HG03520 (cell line): ENCODE data around the gene RAB27A.
"Not testable (repeated sequence)": the region's sequence is repeated elsewhere in the genome, so short reads cannot be mapped to it uniquely, and the experiment has no call there.

Experiments
- ATAC-seq: cut with Tn5 transposase; IDR thresholded peaks from one replicate; pipeline ENCODE4 v1.9.1; 2021; ENCODE audit warnings: mild to moderate bottlenecking, moderate library complexity; ENCODE audit not compliant: unreplicated experiment

Gene RAB27A

DNA sequence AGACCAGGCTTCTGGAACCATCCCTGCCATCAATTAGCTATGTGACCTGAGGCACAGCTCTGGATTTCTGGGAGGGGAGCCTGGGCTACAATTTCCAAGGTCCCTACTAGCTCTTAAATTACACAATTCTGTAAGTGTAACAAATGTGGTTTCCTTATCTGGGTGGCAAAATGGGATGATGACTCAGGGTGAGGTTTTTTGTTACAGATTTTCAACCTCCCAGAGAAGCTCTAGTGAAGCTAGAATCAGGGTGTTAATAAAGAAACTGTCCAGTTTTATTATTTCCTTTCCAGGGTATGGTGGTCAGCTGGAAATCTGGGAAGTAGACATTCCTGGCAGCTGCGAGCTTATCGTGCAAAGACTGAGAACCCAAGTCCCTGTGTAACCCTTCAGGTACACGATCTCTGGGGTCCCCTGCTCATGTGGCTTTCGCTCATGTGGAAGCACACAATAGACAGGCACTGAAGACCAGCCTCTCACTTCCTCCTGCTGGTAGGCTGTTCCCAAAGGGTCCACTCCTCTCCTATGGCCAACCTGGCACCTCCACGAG is 7.3 kb downstream of the RAB27A start:
- ATAC-seq: no peak

DNA sequence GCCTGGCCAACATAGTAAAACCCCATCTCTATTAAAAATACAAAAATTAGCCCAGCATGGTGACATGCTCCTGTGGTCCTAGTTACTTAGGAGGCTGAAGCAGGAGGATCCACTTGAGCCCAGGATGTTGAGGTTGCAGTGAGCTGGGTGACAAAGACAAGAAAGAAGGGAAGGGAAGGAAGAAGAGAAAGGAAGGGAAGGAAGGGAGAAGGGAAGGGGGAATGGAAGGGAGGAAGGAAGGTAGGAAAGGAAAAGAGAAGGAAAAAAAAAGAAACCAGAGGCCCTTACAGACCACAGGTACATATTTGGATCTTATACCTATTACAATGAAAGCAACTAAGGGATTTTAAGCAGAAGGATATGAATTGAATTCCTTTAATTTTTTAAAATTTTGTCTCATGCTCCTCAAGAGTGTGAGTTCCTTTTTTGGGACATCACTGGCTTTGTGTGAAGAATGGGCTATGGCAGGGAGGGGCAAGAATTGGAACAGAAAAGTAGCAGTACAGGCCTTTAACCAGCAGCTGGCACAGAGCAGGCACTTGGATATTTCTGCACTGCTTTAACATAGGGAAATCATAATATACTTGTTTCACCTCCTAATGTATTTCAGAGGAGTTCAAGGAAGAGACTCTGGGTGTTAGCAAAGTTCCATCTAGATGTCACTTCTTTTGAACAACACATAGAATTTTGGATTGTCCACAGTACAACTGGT is 7.9 kb downstream of the RAB27A start:
- no peak for ATAC-seq

DNA sequence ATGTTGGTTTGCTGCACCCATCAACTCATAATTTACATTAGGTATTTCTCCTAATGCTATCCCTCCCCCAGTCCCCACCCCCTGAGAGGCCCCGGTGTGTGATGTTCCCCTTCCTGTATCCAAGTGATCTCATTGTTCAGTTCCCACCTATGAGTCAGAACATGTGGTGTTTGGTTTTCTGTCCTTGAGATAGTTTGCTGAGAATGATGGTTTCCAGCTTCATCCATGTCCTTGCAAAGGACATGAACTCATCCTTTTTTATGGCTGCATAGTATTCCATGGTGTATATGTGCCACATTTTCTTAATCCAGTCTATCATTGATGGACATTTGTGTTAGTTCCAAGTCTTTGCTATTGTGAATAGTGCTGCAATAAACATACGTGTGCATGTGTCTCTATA is 9.0 kb downstream of the RAB27A start:
- not testable (repeated sequence) for ATAC-seq

DNA sequence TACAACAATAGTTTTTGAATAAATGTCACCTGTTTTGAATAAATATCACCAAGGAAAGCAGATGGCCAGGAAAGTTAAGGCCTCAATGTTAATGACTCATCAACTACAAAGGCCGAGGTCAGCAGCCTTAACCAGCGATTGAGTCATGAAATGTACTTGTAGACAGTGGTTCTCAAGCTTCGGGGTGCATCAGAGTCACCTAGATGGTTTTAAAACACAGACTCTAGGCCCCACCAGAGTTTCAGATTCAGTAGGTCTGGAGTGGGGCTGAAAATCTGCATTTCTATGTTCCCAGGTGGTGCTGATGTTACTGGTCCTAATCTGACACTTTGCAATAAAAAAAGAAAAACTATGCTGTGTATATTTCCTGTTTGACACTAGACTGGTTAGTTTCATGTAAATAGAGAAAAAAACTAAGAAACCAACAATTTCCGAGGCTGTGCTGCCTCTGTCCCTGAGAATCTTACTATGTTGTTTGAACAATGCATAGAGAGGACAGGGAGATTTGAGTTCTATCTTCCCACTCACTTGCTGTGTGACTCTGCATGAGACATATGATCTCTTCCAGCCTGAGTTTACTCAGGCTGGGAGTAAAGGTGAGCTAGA is 9.8 kb downstream of the RAB27A start:
- peak; percentile 82 for ATAC-seq

DNA sequence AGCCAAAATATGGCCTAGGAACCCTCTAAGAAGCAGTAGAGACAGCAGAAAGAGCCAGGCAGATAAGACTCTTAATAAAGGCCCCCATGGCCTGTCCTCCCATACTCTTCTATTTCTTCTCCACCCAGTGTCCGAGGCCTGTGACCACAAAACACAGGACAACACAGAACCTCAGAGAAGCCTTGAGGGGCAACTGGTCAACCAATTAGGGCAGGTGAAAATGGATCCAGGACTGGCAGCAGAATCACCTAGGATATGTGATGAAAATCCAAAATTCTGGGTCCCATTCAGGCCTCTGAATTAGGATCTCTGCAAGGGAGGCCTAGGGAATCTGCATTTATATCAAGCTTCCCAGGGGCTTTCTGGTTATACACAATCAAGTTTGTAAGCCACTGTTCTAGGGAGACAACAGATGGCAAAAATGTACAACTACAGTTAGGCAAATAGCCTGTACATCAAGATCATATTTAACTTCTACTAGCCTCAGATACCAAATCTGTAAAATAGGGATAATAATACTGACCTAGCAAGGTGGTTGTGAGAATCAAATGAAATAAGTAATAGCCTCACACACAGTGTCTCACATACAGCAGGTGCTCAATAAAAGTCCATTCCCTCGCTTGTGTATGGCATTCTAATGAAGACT is 10.4 kb downstream of the RAB27A start:
- ATAC-seq: no peak

DNA sequence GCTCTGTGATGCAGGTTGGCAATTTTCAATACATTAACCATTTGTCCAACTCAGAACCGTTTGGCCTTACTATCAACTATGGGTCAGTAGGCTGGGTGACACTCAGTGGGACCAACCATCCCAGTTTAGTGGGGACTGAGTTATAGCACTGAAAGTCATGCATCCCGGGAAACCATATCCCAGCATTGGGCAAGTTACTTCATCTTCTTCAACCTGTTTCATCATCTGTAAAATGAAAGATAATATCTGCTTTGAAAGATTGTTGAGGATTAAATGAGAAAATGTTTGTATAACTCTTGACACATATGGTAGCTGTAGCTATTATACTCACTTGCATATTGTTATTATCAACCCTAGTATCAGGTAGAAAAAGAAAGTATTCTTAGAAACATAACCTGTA is 11.9 kb downstream of the RAB27A start:
- no peak for ATAC-seq

DNA sequence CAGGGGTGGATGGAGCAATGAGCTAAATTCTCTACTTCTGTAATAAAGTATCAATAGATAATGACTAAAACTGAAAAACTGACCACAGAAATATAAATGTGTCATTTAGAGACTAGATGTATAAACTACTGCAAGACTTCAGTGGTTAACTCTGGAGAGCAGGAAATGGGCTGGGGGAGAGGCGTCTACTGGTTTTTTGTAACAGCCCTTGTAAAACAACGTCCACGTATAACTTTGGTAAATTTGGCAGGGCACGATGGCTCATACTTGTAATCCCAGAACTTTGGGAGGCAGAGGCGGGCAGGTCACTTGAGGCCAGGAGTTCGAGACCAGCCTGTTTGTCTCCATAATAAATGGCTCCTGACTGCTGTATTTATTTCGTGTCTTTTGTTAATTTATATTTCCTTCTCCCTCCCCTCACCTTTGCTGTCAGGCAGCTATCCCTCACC is 12.5 kb downstream of the RAB27A start:
- peak; percentile 57 for ATAC-seq

DNA sequence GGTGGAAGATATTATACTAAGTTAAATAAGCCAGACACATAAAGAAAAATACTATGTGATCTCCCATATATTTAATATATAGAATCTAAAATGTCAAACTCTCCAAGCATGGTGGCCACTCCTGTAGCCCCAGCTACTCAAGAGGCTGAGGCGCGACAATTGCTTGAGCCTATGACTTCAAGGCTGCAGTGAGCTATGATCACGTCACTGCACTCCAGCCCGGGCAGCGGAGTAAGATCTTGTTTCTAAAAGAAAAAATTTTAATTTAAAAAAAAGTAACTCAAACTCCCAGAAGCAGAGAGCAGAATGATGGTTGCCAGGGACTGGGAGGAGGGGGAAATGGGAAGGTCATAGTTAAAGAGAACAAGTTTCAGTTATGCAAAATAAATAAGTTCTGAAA is 13.3 kb downstream of the RAB27A start:
- no peak for ATAC-seq

DNA sequence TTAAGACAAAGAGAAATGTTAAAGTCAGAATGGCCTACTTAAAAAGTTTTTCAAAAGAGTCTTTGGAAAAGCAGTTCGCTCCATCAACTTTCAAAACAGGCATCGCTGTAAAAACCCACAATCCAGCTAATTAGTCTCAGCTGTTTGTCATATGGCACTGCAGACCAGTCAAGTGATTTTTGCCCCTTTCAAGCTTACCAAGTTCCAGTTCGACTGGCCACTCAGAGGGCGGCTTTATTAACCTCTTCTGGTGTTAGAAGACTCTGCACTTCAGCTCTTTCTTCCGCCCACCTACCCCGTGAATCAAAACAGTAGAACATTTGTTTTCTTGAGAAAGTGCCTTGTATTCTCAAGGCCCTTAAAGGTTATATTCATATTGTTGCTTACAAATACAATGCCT is 19.3 kb downstream of the RAB27A start:
- ATAC-seq: no peak

DNA sequence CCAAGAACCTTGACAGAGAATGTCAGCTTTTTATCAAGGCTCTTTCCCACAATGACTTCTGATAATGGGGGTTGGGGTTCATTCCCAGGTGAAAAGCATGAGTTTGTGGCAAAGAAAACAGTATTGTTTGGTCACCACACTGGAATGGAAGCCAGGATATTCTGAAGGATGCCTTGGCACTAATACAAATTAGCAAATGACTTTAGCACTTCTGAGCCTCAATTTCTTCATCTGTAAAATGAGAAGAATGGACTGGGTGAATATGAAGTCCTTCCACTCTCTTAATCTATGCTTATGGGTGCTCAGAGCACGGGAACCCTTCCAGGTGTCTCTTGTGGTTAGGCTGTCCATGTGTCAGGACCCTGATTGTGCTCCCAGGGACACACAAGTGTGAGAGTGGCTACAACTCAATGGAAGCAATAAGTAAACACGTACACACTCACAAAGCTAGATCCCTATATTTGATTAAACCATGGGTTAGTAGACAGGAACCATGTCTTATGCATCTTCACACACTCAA is 21.4 kb downstream of the RAB27A start:
- ATAC-seq: no peak

DNA sequence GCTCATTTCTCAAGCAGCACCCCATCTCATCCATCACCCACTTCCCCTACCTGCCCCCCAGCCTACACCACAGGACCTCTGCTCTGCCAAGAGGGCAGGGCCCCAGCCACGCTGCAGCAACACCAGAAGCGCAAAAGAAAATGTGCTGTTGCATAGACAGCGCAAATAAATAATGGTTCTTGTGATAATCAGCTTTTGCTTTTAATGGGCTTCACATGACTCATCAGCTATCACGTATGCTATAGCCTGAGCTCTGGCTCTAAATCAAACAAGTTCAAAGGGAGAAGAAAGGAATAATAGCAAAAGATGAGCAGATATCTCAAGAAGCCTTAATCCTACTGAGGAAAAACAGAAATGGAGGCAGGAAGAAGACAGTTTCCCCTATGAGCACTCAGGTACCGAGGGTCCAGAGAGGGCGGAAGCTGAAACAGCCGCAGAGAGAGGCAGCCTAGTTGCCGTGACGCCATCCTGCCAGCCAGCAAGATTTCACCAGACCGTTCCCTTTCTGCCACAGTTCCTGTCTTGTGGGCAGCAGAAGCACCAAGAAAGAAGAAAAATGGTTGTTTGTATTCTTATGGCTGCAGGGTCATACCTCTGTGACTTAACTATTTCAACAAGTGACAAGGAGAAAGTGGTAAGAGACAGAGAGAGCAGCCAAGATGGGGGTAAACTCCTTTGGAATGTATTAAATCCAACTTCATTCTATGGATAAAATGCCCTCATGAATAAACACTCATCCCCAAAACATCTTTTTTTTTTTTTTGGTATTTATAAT is 22.0 kb downstream of the RAB27A start:
- ATAC-seq: peak; percentile 87

DNA sequence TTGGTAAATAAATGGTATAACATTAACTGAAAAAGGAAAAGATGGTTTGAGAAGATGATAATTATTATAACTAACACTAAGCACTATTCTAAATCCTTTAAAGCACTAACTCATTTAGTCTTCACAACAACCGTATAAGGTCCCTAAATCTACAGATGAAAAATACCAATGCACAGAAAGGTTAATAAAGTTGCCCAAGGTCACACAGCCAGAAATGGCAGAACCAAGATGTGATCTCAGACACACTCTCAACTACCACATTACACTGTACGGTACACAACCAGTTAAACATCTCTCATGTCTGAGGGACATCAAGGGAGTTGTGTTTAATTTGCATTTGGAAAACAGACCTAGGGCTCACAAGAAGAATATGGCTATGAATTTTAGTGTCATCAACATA is 23.1 kb downstream of the RAB27A start:
- ATAC-seq: no peak

DNA sequence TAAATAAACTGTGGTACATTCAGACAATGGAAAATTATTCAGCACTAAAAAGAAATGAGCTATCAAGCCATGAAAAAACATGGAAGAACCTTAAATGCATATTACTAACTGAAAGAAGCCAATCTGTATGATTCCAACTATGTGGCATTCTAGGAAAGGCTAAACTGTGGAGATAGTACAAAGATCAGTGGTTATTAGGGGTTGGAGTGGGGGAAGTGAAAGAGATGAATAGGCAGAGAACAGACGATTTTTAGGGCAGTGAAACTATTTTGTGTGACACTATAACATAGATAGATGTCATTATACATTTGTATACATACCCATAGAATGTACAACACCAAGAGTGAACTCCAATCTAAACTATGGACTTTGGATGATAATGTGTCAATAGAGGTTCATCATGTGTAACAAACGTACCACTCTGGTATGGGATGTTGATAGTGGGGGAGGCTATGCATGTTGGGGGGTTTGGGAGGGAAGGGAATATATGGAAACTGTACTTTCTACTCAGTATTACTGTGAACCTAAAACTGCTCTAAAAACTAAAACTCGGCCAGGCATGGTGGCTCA is 29.0 kb downstream of the RAB27A start:
- no peak for ATAC-seq

DNA sequence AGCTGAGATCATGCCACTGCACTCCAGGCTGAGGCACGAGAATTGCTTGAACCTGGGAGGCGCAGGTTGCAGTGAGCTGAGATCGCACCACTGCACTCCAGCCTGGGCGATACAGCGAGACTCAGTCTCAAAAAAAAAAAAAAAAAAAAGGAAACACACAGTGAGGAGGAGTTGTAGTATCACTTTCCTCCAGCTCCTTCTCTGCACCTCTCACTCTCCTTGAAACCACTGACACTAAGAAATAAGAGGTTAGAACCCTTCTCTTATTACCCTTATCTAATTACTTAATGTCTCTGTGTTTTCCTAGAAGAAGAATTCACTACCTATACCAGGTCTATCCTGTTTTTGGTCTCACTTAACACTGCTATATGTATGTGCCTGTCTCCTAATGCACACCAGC is 31.7 kb downstream of the RAB27A start:
- no peak for ATAC-seq

DNA sequence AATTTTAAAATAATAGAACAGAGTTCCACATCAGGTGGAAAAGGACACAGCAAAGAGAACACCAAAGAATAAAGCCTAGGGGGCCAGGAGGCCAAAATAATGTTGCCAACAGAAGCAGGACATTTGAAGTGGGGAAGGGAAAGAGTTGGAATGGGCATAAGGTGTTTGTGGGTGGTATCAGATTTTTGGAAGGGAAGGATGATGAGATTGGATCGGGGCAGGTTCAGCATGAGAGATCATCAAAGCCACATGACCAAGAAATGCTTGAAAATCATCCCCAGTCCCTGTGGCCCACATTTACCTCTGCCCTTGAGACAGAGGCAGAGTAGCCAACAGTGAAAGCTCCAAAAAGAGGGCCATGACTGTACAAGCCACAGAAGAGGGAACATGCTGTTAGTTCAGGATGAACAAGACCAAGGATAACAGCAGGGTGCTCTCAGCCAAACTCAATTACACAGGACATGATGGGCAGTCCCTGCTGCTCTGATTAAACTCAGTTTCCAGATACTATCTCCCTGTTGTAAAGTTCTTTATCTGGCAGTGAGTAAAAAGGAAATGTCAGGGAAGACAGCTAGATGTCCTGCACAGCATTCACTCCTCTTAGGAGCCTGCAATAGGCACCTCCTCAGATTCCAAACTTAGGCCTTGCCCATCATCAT is 32.5 kb downstream of the RAB27A start:
- no peak for ATAC-seq

DNA sequence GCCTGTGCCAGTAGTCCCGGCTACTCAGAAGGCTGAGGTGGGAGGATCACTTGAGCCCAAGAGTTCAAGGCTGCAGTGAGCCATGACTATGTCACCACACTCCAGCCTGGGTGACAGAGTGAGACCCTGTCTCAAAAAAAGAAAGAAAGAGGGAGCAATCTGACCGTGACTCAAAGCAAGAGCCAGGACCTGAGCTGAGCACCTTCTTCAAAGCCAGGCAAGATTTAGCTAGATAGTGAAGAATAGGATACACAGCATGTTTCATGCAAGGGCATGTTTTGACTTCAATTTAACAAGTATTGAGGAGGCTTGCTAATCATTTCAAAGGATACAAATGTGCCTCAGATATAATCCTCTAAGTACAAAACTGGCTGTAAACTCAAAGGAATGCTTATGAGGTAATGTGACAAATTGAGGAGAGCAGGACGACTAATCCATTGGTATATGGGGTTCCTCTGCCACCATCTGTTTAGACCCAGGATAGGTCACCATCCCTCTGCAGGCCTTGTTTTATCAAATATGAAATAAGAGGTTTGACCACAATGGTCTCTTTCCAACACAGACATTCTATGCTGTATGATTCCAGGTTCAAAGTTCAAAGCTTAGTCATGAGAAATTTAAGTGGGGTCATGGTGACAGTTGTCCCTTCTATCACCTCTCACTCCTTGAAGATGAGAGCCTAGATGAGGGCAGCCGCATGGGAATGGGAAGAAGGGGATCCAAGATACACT is 33.2 kb downstream of the RAB27A start:
- ATAC-seq: no peak

DNA sequence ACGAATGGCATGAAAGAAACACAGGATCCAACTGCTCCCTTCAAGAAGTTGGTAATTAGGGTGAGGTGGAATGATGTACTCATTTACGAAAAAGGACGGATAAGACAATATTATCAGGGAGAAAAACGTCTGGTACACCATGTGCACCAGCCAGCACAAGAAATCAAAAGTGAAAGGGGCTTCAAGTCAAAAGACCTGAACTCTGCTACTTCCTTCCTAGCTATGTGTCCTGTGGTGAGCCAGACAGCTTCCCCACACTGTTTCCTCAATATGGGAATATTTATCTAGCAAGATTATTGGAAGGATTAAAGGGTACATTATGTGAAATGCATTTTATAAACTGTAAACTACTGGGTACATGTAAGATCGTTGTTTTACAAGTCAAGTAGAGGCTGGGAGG is 33.9 kb downstream of the RAB27A start:
- no peak for ATAC-seq

DNA sequence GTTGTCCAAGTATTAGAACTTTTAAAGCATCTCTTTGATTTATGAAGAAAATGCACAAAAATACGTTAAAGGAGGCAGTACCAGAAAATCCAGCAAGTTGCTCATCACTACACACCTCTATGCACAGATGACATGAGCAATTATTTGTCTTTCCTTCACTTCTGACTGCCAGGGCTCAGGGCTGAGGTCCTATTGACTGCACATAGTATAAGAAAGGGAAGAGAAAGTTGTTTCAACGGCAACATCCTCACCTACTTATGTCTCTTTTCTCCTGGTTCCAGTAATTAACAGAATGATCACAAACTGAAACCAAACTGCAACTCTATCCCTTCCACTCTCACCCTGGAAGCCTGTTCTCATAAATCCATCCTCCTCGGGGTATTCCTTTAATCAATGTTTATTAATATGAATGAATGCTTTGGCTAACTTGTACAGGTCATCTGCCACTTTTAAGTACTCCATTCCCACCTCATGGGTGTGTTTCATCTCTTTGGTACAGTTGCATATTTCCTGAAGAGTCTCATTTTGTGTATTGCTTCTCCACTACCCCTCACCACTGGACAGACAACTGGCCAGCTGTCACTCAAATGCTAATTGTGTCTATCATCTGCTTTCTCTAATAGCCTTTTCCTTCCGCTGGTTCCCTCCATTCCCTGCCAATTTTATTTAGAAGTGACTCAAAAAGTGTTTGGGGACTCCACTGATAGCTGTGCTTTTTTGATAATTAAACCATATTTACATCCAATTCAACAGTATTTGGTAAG is 34.5 kb downstream of the RAB27A start:
- ATAC-seq: no peak

DNA sequence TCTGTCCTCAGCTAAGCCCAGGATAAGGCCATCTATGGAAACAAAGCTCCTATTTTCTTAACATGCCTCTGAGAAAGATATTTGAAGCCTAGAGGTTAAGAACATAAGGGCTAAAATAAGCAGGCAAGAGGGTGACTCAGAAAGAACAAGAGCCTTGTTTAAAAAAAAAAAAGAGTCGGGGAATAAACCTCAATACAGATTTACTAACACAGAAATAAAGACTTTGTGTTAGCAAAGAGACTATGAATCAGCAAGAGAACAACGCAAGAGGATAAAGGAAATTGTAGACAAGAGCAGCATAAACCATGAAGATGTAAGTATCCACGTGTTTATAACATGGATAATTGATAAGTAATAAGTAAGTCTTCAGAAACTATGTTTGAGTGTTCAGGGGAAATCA is 36.0 kb downstream of the RAB27A start:
- ATAC-seq: no peak
